H1 (cell line): ENCODE data around the gene C10orf95. TPM values are rescaled to one million over a fixed set of nuclear protein-coding genes. Genes with fewer than 3 reads are reported as not detected.

Experiments used
- ASH2L ChIP-seq: fragments of 200-600, 300-600 bp; sonication (generic); IDR thresholded peaks from one replicate; pipeline ENCODE4 v1.7.1; 2017; ENCODE audit warnings: low read length
- CHD2 ChIP-seq: IDR thresholded peaks from 2 replicates; pipeline ENCODE4 v1.6.1; 2012; ENCODE audit warnings: low read length, improper control_type of control experiment
- FOSL1 ChIP-seq: IDR thresholded peaks from 2 replicates; pipeline ENCODE4 v1.6.1; 2011; ENCODE audit warnings: mild to moderate bottlenecking, low read depth, low read length, moderate library complexity; ENCODE audit not compliant: insufficient read depth
- GABPA ChIP-seq: IDR thresholded peaks from 2 replicates; pipeline ENCODE4 v1.6.1; 2011; ENCODE audit warnings: mild to moderate bottlenecking, low read length, moderate library complexity, borderline replicate concordance; ENCODE audit not compliant: insufficient read depth
- MAX ChIP-seq: IDR thresholded peaks from 2 replicates; pipeline ENCODE4 v1.6.1; 2012; ENCODE audit warnings: inconsistent platforms
- NRF1 ChIP-seq: IDR thresholded peaks from 2 replicates; pipeline ENCODE4 v1.6.1; 2011; ENCODE audit warnings: mild to moderate bottlenecking, low read depth, low read length, improper control_type of control experiment
- PHF8 ChIP-seq: fragments of 200-600 bp; sonication (generic); conservative IDR thresholded peaks from 2 replicates; pipeline ENCODE4 v1.7.1; 2012; ENCODE audit warnings: low read depth, mild to moderate bottlenecking, inconsistent platforms, low read length, moderate library complexity
- RFX5 ChIP-seq: IDR thresholded peaks from 2 replicates; pipeline ENCODE4 v1.6.1; 2011; ENCODE audit warnings: low read depth, low read length, improper control_type of control experiment, borderline replicate concordance
- SAP30 ChIP-seq: fragments of 300-600 bp; sonication (generic); IDR thresholded peaks from 2 replicates; pipeline ENCODE4 v1.7.1; 2012; ENCODE audit warnings: low read length, moderate library complexity, mild to moderate bottlenecking, inconsistent platforms; ENCODE audit not compliant: insufficient read depth, insufficient replicate concordance
- TCF12 ChIP-seq: IDR thresholded peaks from 2 replicates; pipeline ENCODE4 v1.6.1; 2011; ENCODE audit warnings: low read depth, mild to moderate bottlenecking, low read length
- YY1 ChIP-seq: IDR thresholded peaks from 2 replicates; pipeline ENCODE4 v1.6.1; 2011; ENCODE audit warnings: low read depth, mild to moderate bottlenecking, low read length
- polyA plus RNA-seq, 7 experiments: library from polyadenylated mRNA; depleted of rRNA in 3 of 7; stranded (reverse) in 5 of 7; unstranded in 2 of 7; fragments of >200 nt in 5 of 7; fragments of 200-250 nt in 2 of 7; gene quantifications; 1 replicate in 5 of 7; 2 replicates in 1 of 7; 4 replicates in 1 of 7; pipeline versions ENCODE4 v1.2.1 to v1.2.3, GENCODE V29; 2011 to 2013; ENCODE audit warnings: missing spikeins in 2 of 7, mixed read lengths in 2 of 7
- total RNA-seq: library from RNA; stranded (reverse); fragmentation: NEBNext Ultra II Directional; extraction: Animal tissue kit (Norgen Biotek cat#: 25700); gene quantifications from 2 replicates; pipeline ENCODE4 v1.2.1, GENCODE V29; 2021
- TF ChIP-seq, protein P1 (sequence below): IDR thresholded peaks from 2 replicates; pipeline ENCODE4 v1.6.1; 2012; ENCODE audit warnings: inconsistent platforms

C10orf95 gene
- total and polyA plus RNA-seq, 2 of the 8 experiments (the other 6 are each of a cell fraction or from before 2014, with no cell fraction given), result 0.34 to 0.48 TPM

- no peak for TF ChIP-seq FOSL1
- TF ChIP-seq TCF12, result no peak
- no peak for TF ChIP-seq CHD2
- TF ChIP-seq RFX5, result no peak
- 0 out of 2 replicates have a peak, but pooled peaks have one; percentile 19 for TF ChIP-seq YY1
- no peak for TF ChIP-seq GABPA
- TF ChIP-seq PHF8, result 0 out of 2 replicates have a peak, but pooled peaks have one; percentile 39
- TF ChIP-seq, protein P1, sequence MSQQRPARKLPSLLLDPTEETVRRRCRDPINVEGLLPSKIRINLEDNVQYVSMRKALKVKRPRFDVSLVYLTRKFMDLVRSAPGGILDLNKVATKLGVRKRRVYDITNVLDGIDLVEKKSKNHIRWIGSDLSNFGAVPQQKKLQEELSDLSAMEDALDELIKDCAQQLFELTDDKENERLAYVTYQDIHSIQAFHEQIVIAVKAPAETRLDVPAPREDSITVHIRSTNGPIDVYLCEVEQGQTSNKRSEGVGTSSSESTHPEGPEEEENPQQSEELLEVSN, result peak; percentile 54; the same call in 1 of the 2 replicates
- TF ChIP-seq SAP30, result no peak
- no peak for TF ChIP-seq NRF1
- TF ChIP-seq MAX, result peak; percentile 55; the same call in 1 of the 2 replicates
- peak; percentile 55 for TF ChIP-seq ASH2L
These were observed 1.8 kb downstream of the C10orf95 start (continued) for GRCh38 chr10:102449321-102450123.
